Adrenal gland (tissue), 5 donors: ENCODE measurements around the gene ATXN1.

Experiments
- POLR2A ChIP-seq, 2 donors: fragments of 450-650 bp; IDR thresholded peaks; one replicate each; pipeline ENCODE4 v1.6.1; 2017; ENCODE audit warnings: antibody characterized with exemption in 2 of 2, mild to moderate bottlenecking in 2 of 2, moderate library complexity in 1 of 2
- TF ChIP-seq, protein P1 (sequence below), 6 experiments: fragments of 450-650 bp in 4 of 6; fragments of 200-600 bp in 2 of 6; sonication (generic) in 1 of 6; IDR thresholded peaks; 1 replicate in 5 of 6; 2 replicates in 1 of 6; pipeline versions ENCODE4 v1.5.1 to v1.8.0; 2016 to 2021; ENCODE audit warnings: antibody characterized with exemption in 6 of 6, mild to moderate bottlenecking in 2 of 6, moderate library complexity in 1 of 6
- donor health status: DM: no; HTN: no; CAD: no.

- TF ChIP-seq, protein P1, sequence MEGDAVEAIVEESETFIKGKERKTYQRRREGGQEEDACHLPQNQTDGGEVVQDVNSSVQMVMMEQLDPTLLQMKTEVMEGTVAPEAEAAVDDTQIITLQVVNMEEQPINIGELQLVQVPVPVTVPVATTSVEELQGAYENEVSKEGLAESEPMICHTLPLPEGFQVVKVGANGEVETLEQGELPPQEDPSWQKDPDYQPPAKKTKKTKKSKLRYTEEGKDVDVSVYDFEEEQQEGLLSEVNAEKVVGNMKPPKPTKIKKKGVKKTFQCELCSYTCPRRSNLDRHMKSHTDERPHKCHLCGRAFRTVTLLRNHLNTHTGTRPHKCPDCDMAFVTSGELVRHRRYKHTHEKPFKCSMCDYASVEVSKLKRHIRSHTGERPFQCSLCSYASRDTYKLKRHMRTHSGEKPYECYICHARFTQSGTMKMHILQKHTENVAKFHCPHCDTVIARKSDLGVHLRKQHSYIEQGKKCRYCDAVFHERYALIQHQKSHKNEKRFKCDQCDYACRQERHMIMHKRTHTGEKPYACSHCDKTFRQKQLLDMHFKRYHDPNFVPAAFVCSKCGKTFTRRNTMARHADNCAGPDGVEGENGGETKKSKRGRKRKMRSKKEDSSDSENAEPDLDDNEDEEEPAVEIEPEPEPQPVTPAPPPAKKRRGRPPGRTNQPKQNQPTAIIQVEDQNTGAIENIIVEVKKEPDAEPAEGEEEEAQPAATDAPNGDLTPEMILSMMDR (IDR thresholded peaks at IDR 0.05), result no peak
- no peak for TF ChIP-seq POLR2A (IDR thresholded peaks at IDR 0.05)
Measured at GRCh38 chr6:16318953-16319720, 442.1 kb downstream of the ATXN1 start.
